Midbrain (tissue), 1 donor: ENCODE measurements around the gene OR2A1.
"Not testable (repeated sequence)": the region's sequence is repeated elsewhere in the genome, so short reads cannot be mapped to it uniquely, and the experiment has no call there.

Experiments used
- DNase-seq: peaks from one replicate; lab custom pipeline; 2025; lab: John Stamatoyannopoulos, UW

Gene OR2A1

GRCh38 chr7:144323359-144323758, 11.1 kb downstream of the OR2A1 start:
- not testable (repeated sequence) for DNase-seq

- not testable (repeated sequence) for DNase-seq
Measured at GRCh38 chr7:144325868-144326267, 13.6 kb downstream of the OR2A1 start.

- DNase-seq = not testable (repeated sequence)
Measured at GRCh38 chr7:144330044-144330443, 17.8 kb downstream of the OR2A1 start.

GRCh38 chr7:144331221-144331995, 19.2 kb downstream of the OR2A1 start:
- DNase-seq = not testable (repeated sequence)

DNA sequence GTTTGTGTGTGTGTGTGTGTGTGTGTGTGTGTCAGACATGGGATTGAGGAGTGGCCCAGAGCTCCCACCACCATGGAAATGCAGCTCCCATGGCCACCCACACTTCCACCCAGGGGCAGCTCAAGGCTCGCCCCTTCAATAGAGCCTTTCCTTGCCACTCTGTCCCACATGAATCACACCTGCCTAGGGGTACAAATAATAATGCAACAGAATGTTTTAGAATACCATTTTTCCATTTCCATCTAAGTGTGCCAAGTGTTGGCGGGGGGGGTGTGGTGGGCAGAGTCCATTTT, 19.7 kb downstream of the OR2A1 start:
- not testable (repeated sequence) for DNase-seq

DNA sequence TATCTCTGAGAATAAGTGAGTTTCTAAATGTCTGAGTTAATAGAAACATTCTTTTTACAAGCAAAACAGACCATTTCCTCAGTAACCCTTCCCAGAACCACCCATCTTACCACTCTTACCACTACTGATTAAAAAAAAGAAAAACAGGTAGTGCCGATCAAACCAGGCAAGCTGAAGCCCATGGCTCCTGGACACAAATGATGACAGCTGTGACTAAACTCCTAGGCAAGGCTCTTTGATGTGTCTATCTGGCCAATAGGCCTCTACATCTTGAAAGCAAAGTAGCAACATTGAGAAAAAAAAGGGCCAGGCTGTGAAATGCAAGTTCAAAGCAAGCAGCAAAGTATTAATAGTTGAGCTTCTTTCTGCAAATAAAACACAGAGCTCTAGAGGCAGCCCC, 36.4 kb downstream of the OR2A1 start:
- DNase-seq = not testable (repeated sequence)

- not testable (repeated sequence) for DNase-seq
Measured at GRCh38 chr7:144351667-144352066, 39.4 kb downstream of the OR2A1 start.

GRCh38 chr7:144355176-144355822, 43.1 kb downstream of the OR2A1 start, which contains the start of gene ARHGEF5:
TSS of gene ARHGEF5 (plus strand) at chr7:144355402. CDS start at chr7:144362670, 7,268 bp downstream.
- not testable (repeated sequence) for DNase-seq

GRCh38 chr7:144356185-144356584, 44.0 kb downstream of the OR2A1 start:
- not testable (repeated sequence) for DNase-seq

DNA sequence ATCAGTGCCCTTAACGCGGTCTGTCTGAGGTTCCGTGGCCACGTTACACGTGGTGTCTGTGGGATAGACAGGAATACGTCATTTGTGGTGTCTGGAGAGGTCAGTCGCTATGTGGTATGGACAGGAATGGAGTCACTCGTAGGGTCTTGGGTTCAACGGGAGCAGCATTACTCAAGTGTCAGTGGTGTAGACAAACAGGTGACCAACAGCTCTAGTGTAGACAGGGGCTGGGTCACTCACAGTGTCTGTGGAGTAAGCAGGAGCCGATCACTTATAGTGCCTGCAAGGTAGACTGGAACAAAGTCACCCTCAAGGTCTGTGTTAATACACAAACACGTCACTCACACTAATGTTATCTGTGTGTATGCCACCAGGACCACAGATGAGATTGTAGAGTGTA, 44.6 kb downstream of the OR2A1 start:
- not testable (repeated sequence) for DNase-seq

DNA sequence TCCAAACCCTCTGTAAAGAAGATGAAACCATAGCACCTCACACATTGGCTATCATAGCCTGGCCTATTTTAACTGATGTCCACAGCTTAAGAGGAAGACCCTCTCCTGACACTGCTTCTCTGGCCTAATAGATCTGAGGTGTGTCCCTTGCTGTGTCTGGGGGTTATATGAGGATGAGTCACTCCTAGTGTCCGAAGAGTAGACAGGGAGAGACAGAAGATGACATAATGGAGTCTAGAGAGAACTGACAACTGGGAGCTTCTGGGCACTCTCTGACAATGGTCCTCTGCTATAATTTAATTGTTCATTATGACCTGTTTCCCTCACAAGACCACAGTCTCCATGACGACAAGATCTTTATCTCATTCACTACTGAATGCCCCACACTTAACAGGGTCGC, 49.8 kb downstream of the OR2A1 start:
- not testable (repeated sequence) for DNase-seq

GRCh38 chr7:144365523-144365922, 53.3 kb downstream of the OR2A1 start:
- not testable (repeated sequence) for DNase-seq

DNA sequence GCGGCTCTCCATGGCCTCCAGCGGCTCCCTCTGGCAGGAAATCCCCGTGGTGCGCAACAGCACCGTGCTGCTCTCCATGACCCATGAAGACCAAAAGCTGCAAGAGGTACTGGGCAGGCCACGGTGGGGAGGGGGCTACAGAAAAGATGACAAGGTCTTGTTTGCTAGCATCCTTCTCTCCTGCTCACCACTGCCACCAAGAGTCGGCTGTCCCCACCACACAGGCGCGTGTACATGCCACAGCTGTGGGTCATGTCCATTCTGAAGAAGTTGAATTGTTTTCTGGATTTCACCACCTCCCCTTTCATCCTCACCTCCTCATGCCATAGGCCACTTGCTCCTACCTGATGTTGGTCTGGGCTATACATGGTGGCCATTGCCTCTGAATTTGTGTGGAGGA, 55.0 kb downstream of the OR2A1 start:
- not testable (repeated sequence) for DNase-seq

- not testable (repeated sequence) for DNase-seq
Measured at GRCh38 chr7:144369221-144369620, 57.0 kb downstream of the OR2A1 start.
